Sigmoid colon (tissue), 7 donors: ENCODE measurements around the gene CD40. TPM values are rescaled to one million over a fixed set of nuclear protein-coding genes. Genes with fewer than 3 reads are reported as not detected.

Experiments
- DNase-seq: peaks from one replicate; pipeline ENCODE4 v3.0.0-alpha.2; 2019
- H3K27ac ChIP-seq, 4 donors: fragments of 200-600 bp; sonication (generic); one replicate each; pipeline ENCODE4 v1.5.1; 2016 to 2019; ENCODE audit warnings: mild to moderate bottlenecking in 1 of 4
- H3K27me3 ChIP-seq, 3 donors: fragments of 200-600 bp; sonication (generic); one replicate each; pipeline ENCODE4 v1.5.1; 2019; ENCODE audit warnings: mild to moderate bottlenecking in 1 of 3
- H3K36me3 ChIP-seq, 4 donors: fragments of 200-600 bp; sonication (generic); one replicate each; pipeline ENCODE4 v1.5.1; 2016 to 2019
- H3K4me1 ChIP-seq, 4 donors: fragments of 200-600 bp; sonication (generic); one replicate each; pipeline ENCODE4 v1.5.1; 2017 to 2019
- H3K4me3 ChIP-seq, 4 donors: fragments of 200-600 bp; sonication (generic); one replicate each; pipeline ENCODE4 v1.5.1; 2017 to 2019; ENCODE audit warnings: mild to moderate bottlenecking in 2 of 4, moderate library complexity in 1 of 4
- H3K9me3 ChIP-seq, 4 donors: fragments of 200-600 bp in 3 of 4; sonication (generic) in 3 of 4; one replicate each; pipeline versions ENCODE4 v1.5.1 to v1.6.1; 2013 to 2019
- EP300 ChIP-seq, 4 donors: sonication (generic); formaldehyde crosslinking; IDR thresholded peaks; one replicate each; pipeline ENCODE4 v1.6.1; 2017; ENCODE audit warnings: antibody characterized with exemption in 4 of 4
- POLR2A ChIP-seq, 2 donors: fragments of 450-650 bp; IDR thresholded peaks; one replicate each; pipeline ENCODE4 v1.6.1; 2016; ENCODE audit warnings: antibody characterized with exemption in 2 of 2, mild to moderate bottlenecking in 2 of 2, moderate library complexity in 2 of 2
- POLR2AphosphoS5 ChIP-seq, 4 donors: sonication (generic); formaldehyde crosslinking; IDR thresholded peaks; one replicate each; pipeline ENCODE4 v1.6.1; 2017; ENCODE audit warnings: antibody characterized with exemption in 4 of 4
- WGBS, 2 donors: extraction: QIAGEN DNeasy Blood & Tissue Kit; methylation state at CpG; one replicate each; pipeline ENCODE4 v1.1.7; 2013; 5-methylcytosine and 5-hydroxymethylcytosine counted together
- intact Hi-C: fragments of 100-400 bp; cut with DNase I; formaldehyde crosslinking; loops from one replicate; pipeline ENCODE4 v1.15.1; 2023
- polyA plus RNA-seq, 3 donors: library from polyadenylated mRNA; stranded (reverse); fragments of 200-250 nt; gene quantifications; one replicate each; pipeline ENCODE4 v1.2.3, GENCODE V29; 2013
- total RNA-seq, 4 donors: library from RNA; depleted of rRNA; stranded (reverse); fragments of >200 nt; gene quantifications; one replicate each; pipeline ENCODE4 v1.1.0, GENCODE V29; 2016
- TF ChIP-seq, protein P1 (sequence below), 4 experiments: fragments of 450-650 bp in 3 of 4; fragments of 200-600 bp in 1 of 4; IDR thresholded peaks; one replicate each; pipeline ENCODE4 v1.5.1; 2016 to 2019; ENCODE audit warnings: antibody characterized with exemption in 4 of 4, mild to moderate bottlenecking in 3 of 4, moderate library complexity in 2 of 4
- donor health status: healthy with polysubstance abuse.
- donor health status: Bipolar disorder and iron deficiency.
- donor health status: healthy.

CD40 gene
- total and polyA plus RNA-seq, 7 donors, result 3.6 to 25.2 (median 8.7) TPM

- H3K27me3 ChIP-seq, result no peaks in the 10 kb centered on the region
- no peaks in the 10 kb centered on the region for H3K9me3 ChIP-seq
- H3K27ac ChIP-seq, result peak overlapping the region in 3 of 4 donors; percentile 81 to 87 (median 84)
- TF ChIP-seq, protein P1, sequence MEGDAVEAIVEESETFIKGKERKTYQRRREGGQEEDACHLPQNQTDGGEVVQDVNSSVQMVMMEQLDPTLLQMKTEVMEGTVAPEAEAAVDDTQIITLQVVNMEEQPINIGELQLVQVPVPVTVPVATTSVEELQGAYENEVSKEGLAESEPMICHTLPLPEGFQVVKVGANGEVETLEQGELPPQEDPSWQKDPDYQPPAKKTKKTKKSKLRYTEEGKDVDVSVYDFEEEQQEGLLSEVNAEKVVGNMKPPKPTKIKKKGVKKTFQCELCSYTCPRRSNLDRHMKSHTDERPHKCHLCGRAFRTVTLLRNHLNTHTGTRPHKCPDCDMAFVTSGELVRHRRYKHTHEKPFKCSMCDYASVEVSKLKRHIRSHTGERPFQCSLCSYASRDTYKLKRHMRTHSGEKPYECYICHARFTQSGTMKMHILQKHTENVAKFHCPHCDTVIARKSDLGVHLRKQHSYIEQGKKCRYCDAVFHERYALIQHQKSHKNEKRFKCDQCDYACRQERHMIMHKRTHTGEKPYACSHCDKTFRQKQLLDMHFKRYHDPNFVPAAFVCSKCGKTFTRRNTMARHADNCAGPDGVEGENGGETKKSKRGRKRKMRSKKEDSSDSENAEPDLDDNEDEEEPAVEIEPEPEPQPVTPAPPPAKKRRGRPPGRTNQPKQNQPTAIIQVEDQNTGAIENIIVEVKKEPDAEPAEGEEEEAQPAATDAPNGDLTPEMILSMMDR (IDR thresholded peaks at IDR 0.05), result no peak
- no peak for TF ChIP-seq POLR2A (IDR thresholded peaks at IDR 0.05)
- no peak for TF ChIP-seq POLR2AphosphoS5 (IDR thresholded peaks at IDR 0.05)
- no peak for TF ChIP-seq EP300 (IDR thresholded peaks at IDR 0.05)
- H3K4me3 ChIP-seq, result no peak overlapping the region
- intact Hi-C loops, result no loop called here
- peaks cover 0 to 45% (median 20%) of the 10 kb centered on the region in 4 donors for H3K4me1 ChIP-seq
- peaks cover 0 to 22% (median 1%) of the 10 kb centered on the region in 4 donors for H3K36me3 ChIP-seq
- DNase-seq, result no peak
- WGBS, 2 donors, result 83 to 86% methylated on average over 2 of the region's 2 CpGs
Observed at GRCh38 chr20:46119547-46119946, 1.4 kb downstream of the CD40 start.

DNA sequence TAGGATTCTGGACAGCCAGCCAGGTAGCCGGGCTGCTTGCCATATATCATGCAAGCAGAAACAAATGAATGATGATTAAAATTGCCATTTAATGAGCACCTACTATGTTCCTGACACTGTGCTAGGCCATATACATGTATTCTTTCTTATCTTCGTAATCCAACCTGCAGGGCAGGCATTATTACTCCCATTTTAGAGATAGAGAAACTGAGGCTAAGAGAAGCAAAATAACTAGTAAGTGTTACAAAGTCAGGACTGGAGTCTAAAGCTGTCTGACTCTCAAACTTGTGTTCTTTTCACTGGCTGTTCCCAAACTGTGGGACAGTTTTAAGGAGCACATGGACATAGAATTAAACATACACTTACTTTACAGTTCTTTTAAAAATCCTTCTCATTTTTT is 2.0 kb downstream of the CD40 start:
- Histone ChIP-seq H3K27me3 (no peaks in the 10 kb centered on the region), H3K9me3 (no peaks in the 10 kb centered on the region), H3K27ac (peak overlapping the region in 2 of 4 donors; percentile 27 to 34), H3K36me3 (peaks cover 0 to 22% (median 1%) of the 10 kb centered on the region in 4 donors), H3K4me1 (peaks cover 0 to 45% (median 20%) of the 10 kb centered on the region in 4 donors), H3K4me3 (no peak overlapping the region)
- DNase-seq, result no peak
- TF ChIP-seq EP300 (IDR thresholded peaks at IDR 0.05) (no peak), POLR2AphosphoS5 (IDR thresholded peaks at IDR 0.05) (no peak)
- 88% methylated on average over 2 of the region's 2 CpGs for WGBS, 2 donors
- intact Hi-C loops, result no loop called here

DNA sequence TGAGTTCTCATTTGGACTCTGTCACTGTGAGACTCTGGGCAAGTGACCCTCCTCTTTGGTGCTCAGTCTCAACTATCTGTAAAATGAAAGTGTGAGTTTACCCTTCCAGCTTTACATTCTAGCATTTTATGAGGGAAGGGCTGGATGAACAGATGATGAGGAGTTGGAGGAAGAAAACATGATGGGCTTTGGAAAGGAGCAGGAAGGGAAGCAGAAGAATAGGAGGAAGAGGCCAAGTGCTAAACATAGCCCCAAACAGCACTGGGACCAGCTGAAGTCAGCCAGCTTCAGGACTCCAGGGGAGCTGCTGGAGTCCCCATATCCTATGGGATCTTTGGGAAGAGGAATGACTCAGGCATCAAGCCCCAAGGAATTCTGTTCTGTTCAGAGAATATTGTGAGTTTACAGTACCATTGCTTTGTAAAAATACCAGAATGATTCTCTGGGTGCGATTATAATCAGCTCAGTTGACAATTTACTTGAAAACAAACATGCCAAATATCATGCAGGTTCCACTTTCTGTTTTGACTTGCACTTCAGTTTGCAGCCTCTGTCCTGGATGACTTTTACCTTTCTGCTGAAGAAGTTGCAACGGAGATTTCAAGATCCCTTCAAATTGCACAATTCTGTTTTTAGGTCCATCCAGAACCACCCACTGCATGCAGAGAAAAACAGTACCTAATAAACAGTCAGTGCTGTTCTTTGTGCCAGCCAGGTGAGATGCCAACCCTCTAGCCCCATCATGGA is 3.2 kb downstream of the CD40 start:
- DNase-seq, result no peak
- Histone ChIP-seq H3K27me3 (no peaks in the 10 kb centered on the region), H3K9me3 (no peaks in the 10 kb centered on the region), H3K27ac (peak overlapping the region in 1 of 4 donors; percentile 34), H3K4me3 (no peak overlapping the region), H3K4me1 (peaks cover 0 to 45% (median 20%) of the 10 kb centered on the region in 4 donors), H3K36me3 (peaks cover 0 to 24% (median 1%) of the 10 kb centered on the region in 4 donors)
- no peak for TF ChIP-seq POLR2A (IDR thresholded peaks at IDR 0.05)
- TF ChIP-seq, protein P1 (IDR thresholded peaks at IDR 0.05), result no peak
- no peak for TF ChIP-seq EP300 (IDR thresholded peaks at IDR 0.05)
- TF ChIP-seq POLR2AphosphoS5 (IDR thresholded peaks at IDR 0.05), result no peak
- intact Hi-C loops, result no loop called here
- 17 to 53% methylated on average over 2 of the region's 2 CpGs for WGBS, 2 donors

- H3K27me3 ChIP-seq, result no peaks in the 10 kb centered on the region
- peak in 1 of 4 donors; percentile 7 for TF ChIP-seq POLR2AphosphoS5 (IDR thresholded peaks at IDR 0.05)
- TF ChIP-seq, protein P1 (IDR thresholded peaks at IDR 0.05), result no peak
- 79 to 82% methylated on average over 11 of the region's 11 CpGs for WGBS, 2 donors
- no peak overlapping the region for H3K4me3 ChIP-seq
- H3K4me1 ChIP-seq, result peaks cover 0 to 45% (median 19%) of the 10 kb centered on the region in 4 donors
- peaks cover 0 to 24% (median 1%) of the 10 kb centered on the region in 4 donors for H3K36me3 ChIP-seq
- no peaks in the 10 kb centered on the region for H3K9me3 ChIP-seq
- no peak overlapping the region for H3K27ac ChIP-seq
- intact Hi-C loops, result no loop called here
- no peak for DNase-seq
Observed at GRCh38 chr20:46122071-46122470, 4.0 kb downstream of the CD40 start.

DNA sequence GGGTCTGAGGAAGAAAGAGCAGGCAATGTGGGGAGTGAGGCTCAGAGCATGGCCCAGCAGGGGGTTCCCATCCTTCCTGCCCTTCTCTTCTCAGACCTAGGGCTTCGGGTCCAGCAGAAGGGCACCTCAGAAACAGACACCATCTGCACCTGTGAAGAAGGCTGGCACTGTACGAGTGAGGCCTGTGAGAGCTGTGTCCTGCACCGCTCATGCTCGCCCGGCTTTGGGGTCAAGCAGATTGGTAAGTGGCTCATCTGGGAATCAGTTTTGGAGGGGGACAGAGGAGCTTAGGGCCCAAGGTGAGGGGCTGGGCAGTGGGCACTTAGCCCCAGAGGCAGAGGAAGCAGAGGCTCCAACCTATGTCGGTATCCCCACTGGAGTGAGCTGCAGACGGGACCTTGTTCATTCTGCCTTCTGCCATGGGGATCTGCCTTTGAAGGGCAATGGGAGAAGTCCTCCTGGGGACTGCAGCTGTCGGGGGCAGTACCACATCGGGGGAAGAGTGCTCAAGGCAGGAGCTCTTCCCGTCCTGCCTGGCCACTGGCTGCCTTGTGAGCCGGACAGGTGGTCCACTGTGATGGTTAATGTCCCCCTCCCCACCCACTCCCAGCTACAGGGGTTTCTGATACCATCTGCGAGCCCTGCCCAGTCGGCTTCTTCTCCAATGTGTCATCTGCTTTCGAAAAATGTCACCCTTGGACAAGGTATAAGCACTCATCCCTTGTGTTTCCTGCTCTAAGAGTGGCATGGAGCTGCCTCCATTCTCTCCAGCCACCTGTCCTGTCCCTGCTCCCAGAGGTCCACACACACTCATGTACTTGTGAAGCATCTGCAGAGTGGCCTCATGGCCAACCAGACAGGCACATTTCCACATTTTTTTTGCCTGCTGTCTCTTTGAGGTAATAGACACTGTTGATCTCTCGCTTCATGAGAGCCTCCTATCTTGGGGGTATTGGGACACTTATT is 4.7 kb downstream of the CD40 start:
- H3K4me3 ChIP-seq, result no peak overlapping the region
- H3K36me3 ChIP-seq, result peaks cover 0 to 24% (median 1%) of the 10 kb centered on the region in 4 donors
- no peak for DNase-seq
- 87 to 92% methylated on average over 15 of the region's 15 CpGs for WGBS, 2 donors
- intact Hi-C loops, result no loop called here
- H3K27me3 ChIP-seq, result no peaks in the 10 kb centered on the region
- peaks cover 0 to 37% (median 13%) of the 10 kb centered on the region in 4 donors for H3K4me1 ChIP-seq
- no peak overlapping the region for H3K27ac ChIP-seq
- H3K9me3 ChIP-seq, result no peaks in the 10 kb centered on the region
- TF ChIP-seq POLR2AphosphoS5 (IDR thresholded peaks at IDR 0.05) (no peak), EP300 (IDR thresholded peaks at IDR 0.05) (no peak), POLR2A (IDR thresholded peaks at IDR 0.05) (no peak)
- TF ChIP-seq, protein P1 (IDR thresholded peaks at IDR 0.05), result no peak
